ENCODE measurements around the gene FAM53B.

GRCh38 chr10:124653311-124653710, 90.9 kb downstream of the FAM53B start:
- no peak for TF ChIP-seq GATA2 (IDR thresholded peaks at IDR 0.05; ENCODE audit: low read depth, low read length)
- TF ChIP-seq GATA3 (IDR thresholded peaks at IDR 0.05; ENCODE audit: low read depth, low read length) = no peak

All from SH-SY5Y (cell line).